ENCODE data around the gene PCDHA2. TPM values are rescaled to one million over a fixed set of nuclear protein-coding genes. Genes with fewer than 3 reads are reported as not detected.
"Not testable (repeated sequence)": the region's sequence is repeated elsewhere in the genome, so short reads cannot be mapped to it uniquely, and the experiment has no call there.

The PCDHA2 gene
- total and polyA plus RNA-seq, 7 donors, result 0.18 TPM; not detected in 6

DNA sequence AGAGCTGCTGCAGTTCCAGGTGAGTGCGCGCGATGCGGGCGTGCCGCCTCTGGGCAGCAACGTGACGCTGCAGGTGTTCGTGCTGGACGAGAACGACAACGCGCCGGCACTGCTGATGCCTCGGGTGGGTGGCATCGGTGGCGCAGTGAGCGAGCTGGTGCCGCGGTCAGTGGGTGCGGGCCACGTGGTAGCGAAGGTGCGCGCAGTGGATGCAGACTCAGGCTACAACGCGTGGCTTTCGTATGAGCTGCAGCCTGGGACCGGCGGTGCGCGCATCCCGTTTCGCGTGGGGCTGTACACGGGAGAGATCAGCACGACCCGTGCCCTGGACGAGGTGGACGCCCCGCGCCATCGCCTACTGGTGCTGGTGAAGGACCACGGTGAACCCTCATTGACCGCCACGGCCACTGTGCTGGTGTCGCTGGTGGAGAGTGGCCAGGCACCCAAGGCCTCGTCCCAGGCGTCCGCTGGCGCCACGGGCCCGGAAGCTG is 8.2 kb downstream of the PCDHA2 start:
- DNase-seq (no peak), ATAC-seq (no peak)
- 33 to 45% (median 36%) methylated on average over 50 to 53 of the region's 53 CpGs for WGBS, 3 donors
- no peak overlapping the region for H3K27ac ChIP-seq
- H3K36me3 ChIP-seq (ENCODE audit: insufficient read depth in 1 of 2, low read depth in 1 of 2), result no peaks in the 10 kb centered on the region
- intact Hi-C loops (cut with DNase I), result no loop called here
- TF ChIP-seq, protein P1, sequence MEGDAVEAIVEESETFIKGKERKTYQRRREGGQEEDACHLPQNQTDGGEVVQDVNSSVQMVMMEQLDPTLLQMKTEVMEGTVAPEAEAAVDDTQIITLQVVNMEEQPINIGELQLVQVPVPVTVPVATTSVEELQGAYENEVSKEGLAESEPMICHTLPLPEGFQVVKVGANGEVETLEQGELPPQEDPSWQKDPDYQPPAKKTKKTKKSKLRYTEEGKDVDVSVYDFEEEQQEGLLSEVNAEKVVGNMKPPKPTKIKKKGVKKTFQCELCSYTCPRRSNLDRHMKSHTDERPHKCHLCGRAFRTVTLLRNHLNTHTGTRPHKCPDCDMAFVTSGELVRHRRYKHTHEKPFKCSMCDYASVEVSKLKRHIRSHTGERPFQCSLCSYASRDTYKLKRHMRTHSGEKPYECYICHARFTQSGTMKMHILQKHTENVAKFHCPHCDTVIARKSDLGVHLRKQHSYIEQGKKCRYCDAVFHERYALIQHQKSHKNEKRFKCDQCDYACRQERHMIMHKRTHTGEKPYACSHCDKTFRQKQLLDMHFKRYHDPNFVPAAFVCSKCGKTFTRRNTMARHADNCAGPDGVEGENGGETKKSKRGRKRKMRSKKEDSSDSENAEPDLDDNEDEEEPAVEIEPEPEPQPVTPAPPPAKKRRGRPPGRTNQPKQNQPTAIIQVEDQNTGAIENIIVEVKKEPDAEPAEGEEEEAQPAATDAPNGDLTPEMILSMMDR (IDR thresholded peaks at IDR 0.05), result no peak
- H3K4me1 ChIP-seq, result no peaks in the 10 kb centered on the region
- H3K27me3 ChIP-seq (ENCODE audit: insufficient read depth in 3 of 3, low read length in 2 of 3), result peaks cover 0 to 9% (median 4%) of the 10 kb centered on the region in 3 donors
- no peak overlapping the region for H3K4me3 ChIP-seq
- H3K9me3 ChIP-seq, result no peaks in the 10 kb centered on the region

DNA sequence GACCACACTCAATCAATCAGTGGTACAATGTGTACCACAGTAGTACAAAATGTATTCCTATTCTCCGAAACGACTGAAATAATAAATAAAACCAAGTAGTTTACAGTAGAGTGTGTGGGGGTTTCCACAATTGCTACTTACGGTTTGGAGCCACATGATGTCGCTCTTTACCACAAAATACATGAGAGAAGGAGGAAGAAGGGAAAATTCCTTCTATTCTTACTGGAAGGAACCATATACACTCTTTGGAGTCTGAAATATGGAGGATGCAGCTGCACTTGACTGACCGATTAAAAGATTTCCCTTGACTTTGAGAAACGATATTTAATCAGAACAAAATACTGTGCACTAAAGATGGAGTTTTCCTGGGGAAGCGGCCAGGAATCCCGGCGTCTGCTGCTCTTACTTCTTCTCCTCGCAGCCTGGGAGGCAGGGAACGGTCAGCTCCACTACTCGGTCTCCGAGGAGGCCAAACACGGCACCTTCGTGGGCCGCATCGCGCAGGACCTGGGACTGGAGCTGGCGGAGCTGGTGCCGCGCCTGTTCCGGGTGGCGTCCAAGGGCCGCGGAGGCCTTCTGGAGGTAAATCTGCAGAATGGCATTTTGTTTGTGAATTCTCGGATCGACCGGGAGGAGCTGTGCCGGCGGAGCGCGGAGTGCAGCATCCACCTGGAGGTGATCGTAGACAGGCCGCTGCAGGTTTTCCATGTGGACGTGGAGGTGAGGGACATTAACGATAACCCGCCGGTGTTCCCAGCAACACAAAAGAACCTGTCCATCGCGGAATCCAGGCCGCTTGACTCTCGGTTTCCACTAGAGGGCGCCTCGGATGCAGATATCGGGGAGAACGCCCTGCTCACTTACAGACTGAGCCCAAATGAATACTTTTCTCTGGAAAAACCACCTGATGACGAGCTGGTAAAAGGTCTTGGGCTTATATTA is 12.5 kb downstream of the PCDHA2 start, which contains the start of gene PCDHA4:
Gene PCDHA4 (plus strand): TSS at position 235 of the 942 bp plus-strand sequence.
- no peaks in the 10 kb centered on the region for H3K4me1 ChIP-seq
- H3K27me3 ChIP-seq (ENCODE audit: insufficient read depth in 3 of 3, low read length in 2 of 3), result peaks cover 0 to 7% (median 4%) of the 10 kb centered on the region in 3 donors
- no peaks in the 10 kb centered on the region for H3K36me3 ChIP-seq (ENCODE audit: insufficient read depth in 1 of 2, low read depth in 1 of 2)
- H3K9me3 ChIP-seq, result peaks cover 4% of the 10 kb centered on the region
- TF ChIP-seq, protein P1 (IDR thresholded peaks at IDR 0.05), result peak; percentile 8
- 12 to 17% (median 16%) methylated on average over 32 to 37 of the region's 47 CpGs for WGBS, 3 donors
- ATAC-seq (no peak), DNase-seq (peak in 1 of 2 donors; percentile 48)
- intact Hi-C loops (cut with DNase I), result no loop called here
- H3K27ac ChIP-seq, result no peak within 1 kb of the TSS
- peak within 1 kb of the TSS; percentile 6 for H3K4me3 ChIP-seq

DNA sequence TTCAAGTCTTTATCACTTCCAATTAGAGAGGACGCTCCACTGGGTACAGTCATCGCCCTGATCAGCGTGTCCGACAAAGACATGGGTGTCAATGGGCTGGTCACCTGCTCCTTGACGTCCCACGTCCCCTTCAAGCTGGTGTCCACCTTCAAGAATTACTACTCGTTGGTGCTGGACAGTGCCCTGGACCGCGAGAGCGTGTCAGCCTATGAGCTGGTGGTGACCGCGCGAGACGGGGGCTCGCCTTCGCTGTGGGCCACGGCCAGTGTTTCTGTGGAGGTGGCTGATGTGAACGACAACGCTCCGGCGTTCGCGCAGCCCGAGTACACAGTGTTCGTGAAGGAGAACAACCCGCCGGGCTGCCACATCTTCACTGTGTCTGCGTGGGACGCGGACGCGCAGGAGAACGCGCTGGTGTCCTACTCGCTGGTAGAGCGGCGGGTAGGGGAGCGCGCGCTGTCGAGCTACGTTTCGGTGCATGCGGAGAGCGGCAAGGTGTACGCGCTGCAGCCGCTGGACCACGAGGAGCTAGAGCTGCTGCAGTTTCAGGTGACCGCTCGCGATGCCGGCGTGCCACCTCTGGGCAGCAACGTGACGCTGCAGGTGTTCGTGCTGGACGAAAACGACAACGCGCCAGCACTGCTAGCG is 13.7 kb downstream of the PCDHA2 start:
- H3K9me3 ChIP-seq; H3K4me1 ChIP-seq; H3K27ac ChIP-seq; H3K4me3 ChIP-seq; DNase-seq; H3K36me3 ChIP-seq (ENCODE audit: insufficient read depth in 1 of 2, low read depth in 1 of 2); intact Hi-C loops (cut with DNase I); H3K27me3 ChIP-seq (ENCODE audit: insufficient read depth in 3 of 3, low read length in 2 of 3); ATAC-seq: not testable (repeated sequence)
- WGBS, 3 donors, result 51 to 60% (median 55%) methylated on average over 62 of the region's 62 CpGs

DNA sequence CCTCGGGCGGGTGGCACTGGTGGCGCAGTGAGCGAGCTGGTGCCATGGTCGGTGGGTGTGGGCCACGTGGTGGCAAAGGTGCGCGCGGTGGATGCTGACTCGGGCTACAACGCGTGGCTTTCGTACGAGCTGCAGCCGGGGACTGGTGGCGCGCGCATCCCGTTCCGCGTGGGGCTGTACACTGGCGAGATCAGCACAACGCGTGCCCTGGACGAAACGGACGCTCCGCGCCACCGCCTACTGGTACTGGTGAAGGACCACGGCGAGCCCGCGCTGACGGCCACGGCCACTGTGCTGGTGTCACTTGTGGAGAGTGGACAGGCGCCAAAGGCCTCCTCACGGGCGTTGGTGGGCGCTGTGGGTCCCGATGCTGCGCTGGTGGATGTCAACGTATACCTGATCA is 14.2 kb downstream of the PCDHA2 start:
- Histone ChIP-seq H3K9me3 (peaks cover 4% of the 10 kb centered on the region), H3K4me1 (no peaks in the 10 kb centered on the region), H3K27me3 (ENCODE audit: insufficient read depth in 3 of 3, low read length in 2 of 3) (peaks cover 0 to 4% (median 0%) of the 10 kb centered on the region in 3 donors), H3K36me3 (ENCODE audit: insufficient read depth in 1 of 2, low read depth in 1 of 2) (no peaks in the 10 kb centered on the region), H3K27ac (no peak overlapping the region), H3K4me3 (no peak overlapping the region)
- DNase-seq (no peak), ATAC-seq (no peak)
- 59 to 68% (median 64%) methylated on average over 42 to 43 of the region's 43 CpGs for WGBS, 3 donors
- intact Hi-C loops (cut with DNase I), result no loop called here
- TF ChIP-seq, protein P1 (IDR thresholded peaks at IDR 0.05), result no peak
